ENCODE measurements around the gene ZCCHC7. TPM values are rescaled to one million over a fixed set of nuclear protein-coding genes. Genes with fewer than 3 reads are reported as not detected.

The ZCCHC7 gene
- total and polyA plus RNA-seq, 9 of the 15 experiments (the other 6 are each of a cell fraction or from before 2014, with no cell fraction given), result 34.1 to 68.9 (median 48.8) TPM

DNA sequence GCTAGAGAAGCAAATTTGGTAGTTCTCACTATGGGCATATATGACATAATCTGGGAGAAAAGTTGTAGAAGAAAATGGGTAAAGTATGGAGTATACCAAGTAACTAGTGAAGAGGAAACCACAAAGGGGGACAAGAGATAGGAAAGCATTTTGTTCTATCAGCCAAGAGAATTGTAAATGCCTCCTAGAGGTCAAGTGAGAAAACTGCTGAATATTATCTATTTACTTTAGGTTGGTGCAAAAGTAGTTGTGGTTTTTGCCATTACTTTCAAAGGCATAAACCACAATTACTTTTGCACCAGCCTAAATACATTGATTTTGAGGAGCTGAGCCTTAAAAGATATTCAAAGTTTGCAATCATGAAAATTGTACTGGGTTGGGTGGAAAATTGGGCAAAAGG lies 175.4 kb downstream of the ZCCHC7 start (continued):
- TF ChIP-seq CREB3 (tag; conservative IDR thresholded peaks at IDR 0.05; ENCODE audit: low read depth) (no peak), SNRNP70 (optimal IDR thresholded peaks at IDR 0.05; ENCODE audit: low read depth, low read length) (no peak), MAFG (tag; conservative IDR thresholded peaks at IDR 0.05) (peak; percentile 63), POLR2B (IDR thresholded peaks at IDR 0.05; ENCODE audit: low read depth, partially characterized antibody) (no peak), NR2F6 (CRISPR knock-in tag; IDR thresholded peaks at IDR 0.05) (no peak), NCOA4 (IDR thresholded peaks at IDR 0.05; ENCODE audit: partially characterized antibody) (no peak), KDM4B (IDR thresholded peaks at IDR 0.05; ENCODE audit: borderline replicate concordance in 2 of 2, low read depth in 1 of 2) (no peak), FOXA3 (CRISPR knock-in tag; conservative IDR thresholded peaks at IDR 0.05 in 1 of 2, IDR thresholded peaks at IDR 0.05 in 1 of 2) (peak in 1 of 2 experiments; percentile 60; a peak in 2 of 4 replicates), NFXL1 (CRISPR knock-in tag; IDR thresholded peaks at IDR 0.05) (no peak), DPF2 (IDR thresholded peaks at IDR 0.05) (no peak), ZBTB9 (CRISPR knock-in tag; IDR thresholded peaks at IDR 0.05) (no peak), RAD21 (CRISPR knock-in tag; conservative IDR thresholded peaks at IDR 0.05 in 1 of 2, IDR thresholded peaks at IDR 0.05 in 1 of 2) (no peak), ZNF274 (IDR thresholded peaks at IDR 0.05; ENCODE audit: borderline replicate concordance, low read depth, low read length) (no peak), CHD4 (IDR thresholded peaks at IDR 0.05; ENCODE audit: insufficient read depth, insufficient replicate concordance, low read depth, low read length, poor library complexity, severe bottlenecking) (no peak), ZNF175 (CRISPR knock-in tag; IDR thresholded peaks at IDR 0.05; ENCODE audit: low read depth) (no peak), ZNF280B (CRISPR knock-in tag; IDR thresholded peaks at IDR 0.05) (no peak), C11orf30 (IDR thresholded peaks at IDR 0.05; ENCODE audit: low read depth) (peak; percentile 81), ZNF174 (CRISPR knock-in tag; IDR thresholded peaks at IDR 0.05) (no peak)
- TF ChIP-seq, protein P1, sequence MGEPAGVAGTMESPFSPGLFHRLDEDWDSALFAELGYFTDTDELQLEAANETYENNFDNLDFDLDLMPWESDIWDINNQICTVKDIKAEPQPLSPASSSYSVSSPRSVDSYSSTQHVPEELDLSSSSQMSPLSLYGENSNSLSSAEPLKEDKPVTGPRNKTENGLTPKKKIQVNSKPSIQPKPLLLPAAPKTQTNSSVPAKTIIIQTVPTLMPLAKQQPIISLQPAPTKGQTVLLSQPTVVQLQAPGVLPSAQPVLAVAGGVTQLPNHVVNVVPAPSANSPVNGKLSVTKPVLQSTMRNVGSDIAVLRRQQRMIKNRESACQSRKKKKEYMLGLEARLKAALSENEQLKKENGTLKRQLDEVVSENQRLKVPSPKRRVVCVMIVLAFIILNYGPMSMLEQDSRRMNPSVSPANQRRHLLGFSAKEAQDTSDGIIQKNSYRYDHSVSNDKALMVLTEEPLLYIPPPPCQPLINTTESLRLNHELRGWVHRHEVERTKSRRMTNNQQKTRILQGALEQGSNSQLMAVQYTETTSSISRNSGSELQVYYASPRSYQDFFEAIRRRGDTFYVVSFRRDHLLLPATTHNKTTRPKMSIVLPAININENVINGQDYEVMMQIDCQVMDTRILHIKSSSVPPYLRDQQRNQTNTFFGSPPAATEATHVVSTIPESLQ (CRISPR knock-in tag; IDR thresholded peaks at IDR 0.05), result no peak
- TF ChIP-seq, protein P2, sequence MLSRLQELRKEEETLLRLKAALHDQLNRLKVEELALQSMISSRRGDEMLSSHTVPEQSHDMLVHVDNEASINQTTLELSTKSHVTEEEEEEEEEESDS (CRISPR knock-in tag; IDR thresholded peaks at IDR 0.05), result no peak
